DMS79 treated with DMSO at 0.1 percent for 48 hours (cell line): Measurements from ENCODE around the gene ARSG.
"Not testable (repeated sequence)": the region's sequence is repeated elsewhere in the genome, so short reads cannot be mapped to it uniquely, and the experiment has no call there.

ENCODE experiments used
- DNase-seq: peaks from one replicate; lab custom pipeline; 2025; lab: John Stamatoyannopoulos, UW

Gene ARSG

GRCh38 chr17:68306819-68307218 lies 15.5 kb downstream of the ARSG start:
- DNase-seq, result no peak

- DNase-seq, result no peak
These were observed 16.1 kb downstream of the ARSG start for GRCh38 chr17:68307443-68307842.

DNA sequence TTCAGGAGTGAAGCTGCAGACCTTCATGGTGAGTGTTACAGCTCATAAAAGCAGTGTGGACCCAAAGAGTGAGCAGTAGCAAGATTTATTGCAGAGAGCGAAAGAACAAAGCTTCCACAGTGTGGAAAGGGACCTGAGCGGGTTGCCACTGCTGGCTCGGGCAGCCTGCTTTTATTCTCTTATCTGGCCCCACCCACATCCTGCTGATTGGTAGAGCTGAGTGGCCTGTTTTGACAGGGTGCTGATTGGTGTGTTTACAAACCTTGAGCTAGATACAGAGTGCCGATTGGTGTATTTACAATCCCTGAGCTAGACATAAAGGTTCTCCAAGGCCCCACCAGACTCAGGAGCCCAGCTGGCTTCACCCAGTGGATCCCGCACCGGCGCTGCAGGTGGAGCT lies 17.2 kb downstream of the ARSG start:
- DNase-seq, result not testable (repeated sequence)

DNA sequence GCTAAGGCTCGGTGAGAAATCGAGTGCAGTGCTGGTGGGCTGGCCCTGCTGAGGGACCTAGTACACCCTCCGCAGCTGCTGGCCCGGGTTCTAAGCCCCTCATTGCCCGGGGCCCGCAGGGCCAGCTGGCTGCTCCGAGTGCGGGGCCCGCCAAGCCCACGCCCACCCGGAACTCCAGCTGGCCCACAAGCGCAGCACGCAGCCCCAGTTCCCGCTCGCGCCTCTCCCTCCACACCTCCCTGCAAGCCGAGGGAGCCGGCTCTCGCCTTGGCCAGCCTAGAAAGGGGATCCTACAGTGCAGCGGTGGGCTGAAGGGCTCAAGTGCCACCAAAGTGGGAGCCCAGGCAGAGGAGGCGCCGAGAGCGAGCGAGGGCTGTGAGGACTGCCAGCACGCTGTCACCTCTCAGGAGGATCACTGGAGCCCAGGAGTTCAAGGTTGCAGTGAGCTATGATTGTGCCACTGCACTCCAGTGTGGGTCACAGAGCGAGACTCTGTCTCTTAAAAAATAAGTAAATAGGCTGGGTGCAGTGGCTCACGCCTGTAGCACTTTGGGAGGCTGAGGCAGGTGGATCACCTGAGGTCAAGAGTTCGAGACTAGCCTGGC lies 17.9 kb downstream of the ARSG start:
- not testable (repeated sequence) for DNase-seq

DNA sequence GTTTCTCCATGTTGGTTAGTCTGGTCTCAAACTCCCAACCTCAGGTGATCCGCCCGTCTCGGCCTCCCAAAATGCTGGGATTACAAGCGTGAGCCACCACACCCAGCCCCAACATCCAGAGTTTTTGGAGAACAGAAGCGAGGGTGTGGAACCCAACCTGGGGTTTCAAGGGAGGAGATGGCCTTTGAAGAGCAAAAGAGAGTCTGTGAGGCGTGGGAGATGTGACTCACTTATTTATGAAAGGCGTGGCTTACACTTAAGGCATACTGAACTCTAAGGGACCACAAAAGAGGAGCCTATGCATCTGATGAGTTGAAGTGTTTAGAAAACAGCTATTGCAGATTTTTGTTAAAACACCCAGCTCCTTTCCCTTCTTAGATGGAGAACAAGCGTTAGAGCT lies 18.9 kb downstream of the ARSG start:
- DNase-seq, result no peak

DNA sequence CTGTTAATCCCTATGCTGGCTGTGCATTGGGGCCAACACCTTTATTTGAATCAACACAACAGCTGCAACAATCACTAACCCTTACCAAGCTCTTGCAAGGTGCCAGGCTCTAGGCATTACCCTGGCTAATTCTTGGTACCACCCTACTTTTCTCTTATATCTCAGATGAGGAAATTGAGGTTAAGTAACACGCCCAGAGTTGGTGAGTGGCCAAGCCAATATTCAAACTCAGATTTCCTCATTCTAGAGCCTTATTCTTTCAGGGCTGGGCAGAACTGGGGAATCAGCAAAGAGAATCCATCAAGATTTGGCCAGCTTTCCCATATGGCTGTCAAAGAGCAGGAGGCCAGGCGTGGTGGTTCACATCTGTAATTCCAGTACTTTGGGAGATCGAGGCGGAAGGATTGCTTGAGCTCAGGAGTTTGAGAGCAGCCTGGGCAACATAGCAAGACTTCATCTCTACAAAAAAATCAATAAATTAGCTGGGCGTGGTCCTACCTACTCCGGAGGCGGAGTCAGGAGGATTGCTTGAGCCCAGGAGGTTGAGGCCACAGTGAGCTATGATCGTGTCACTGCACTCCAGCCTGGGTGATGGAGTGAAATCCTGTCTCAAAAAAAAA lies 23.7 kb downstream of the ARSG start:
- DNase-seq, result no peak

DNA sequence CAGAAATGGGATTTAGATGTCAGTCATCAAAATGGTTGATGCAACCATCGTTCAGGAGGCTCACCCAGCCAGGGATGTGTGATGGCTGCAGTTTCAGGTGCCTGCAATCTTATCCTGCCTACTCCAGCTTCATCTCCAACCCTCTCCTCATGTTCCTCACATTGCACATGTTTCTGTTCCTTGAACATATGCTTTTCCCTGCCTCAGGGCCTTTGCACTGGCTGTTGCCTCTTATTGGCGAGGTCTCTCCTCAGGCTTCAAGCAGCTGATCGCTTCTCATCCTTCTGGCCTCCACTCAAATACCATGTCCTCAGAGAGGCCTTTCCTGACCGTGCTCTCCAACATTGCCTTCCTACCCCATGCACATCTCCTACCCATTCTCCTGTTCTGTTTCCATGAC lies 24.6 kb downstream of the ARSG start:
- DNase-seq, result no peak

DNA sequence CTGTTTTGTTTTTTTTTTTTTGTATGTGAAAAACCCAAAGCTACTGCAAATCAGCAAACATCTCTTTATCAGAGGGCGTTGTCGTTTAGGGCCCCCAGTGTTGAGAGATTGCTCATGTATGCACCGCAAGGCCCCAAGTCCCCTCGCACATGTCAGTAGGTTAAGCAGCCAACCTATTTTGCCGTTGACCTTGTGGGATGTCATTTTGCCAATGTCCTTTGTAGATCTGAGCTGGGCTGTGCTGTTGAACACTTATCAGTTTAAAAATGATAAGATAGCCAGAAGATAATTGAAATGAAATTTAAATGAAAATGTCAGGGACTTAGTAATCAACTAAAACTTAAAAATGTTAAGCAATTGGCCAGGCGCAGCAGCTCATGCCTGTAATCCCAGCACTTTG lies 26.2 kb downstream of the ARSG start:
- no peak for DNase-seq

DNA sequence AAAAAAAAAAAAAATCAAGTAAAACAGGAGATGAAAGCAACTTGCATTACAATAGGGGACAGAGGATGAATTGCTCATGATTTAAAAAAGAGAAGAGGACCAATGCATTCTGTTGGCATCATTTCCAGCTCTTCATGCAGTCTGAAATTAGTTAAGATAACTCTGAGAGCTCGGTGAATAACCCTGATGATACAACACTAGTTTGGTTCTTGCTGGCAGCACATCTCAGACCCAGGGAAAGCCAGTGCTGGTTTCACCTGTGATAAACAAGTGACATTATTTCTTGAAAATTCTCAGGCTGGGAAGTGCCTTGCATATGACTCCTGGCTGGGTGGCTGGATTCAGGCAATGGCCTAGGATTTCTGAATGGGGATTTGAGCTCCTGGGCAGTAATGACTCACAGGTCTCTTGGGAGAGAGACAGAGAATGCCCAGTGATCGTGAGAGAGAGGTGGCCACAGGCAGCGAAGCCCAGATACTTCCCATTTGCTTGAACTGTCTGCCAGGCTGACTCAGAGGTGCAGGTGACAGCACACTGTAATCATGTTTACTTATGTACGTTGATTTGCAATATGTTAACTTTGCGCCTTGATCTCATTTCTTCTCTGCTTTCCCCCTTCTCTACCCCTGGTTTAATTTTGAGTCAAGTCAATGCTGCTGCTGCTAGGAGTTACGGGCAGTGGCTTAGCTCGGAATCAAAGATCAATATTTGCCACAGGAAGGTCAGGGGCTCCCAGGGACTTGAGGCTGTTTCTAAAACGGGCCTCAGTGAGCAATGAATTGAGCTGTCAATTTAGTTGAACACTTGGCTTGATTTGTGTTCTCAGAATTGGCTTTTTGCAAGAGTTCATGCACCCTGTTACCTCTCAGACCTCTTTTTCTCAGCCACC lies 27.1 kb downstream of the ARSG start:
- no peak for DNase-seq

- no peak for DNase-seq
These were observed 28.3 kb downstream of the ARSG start for GRCh38 chr17:68319410-68320162.

DNA sequence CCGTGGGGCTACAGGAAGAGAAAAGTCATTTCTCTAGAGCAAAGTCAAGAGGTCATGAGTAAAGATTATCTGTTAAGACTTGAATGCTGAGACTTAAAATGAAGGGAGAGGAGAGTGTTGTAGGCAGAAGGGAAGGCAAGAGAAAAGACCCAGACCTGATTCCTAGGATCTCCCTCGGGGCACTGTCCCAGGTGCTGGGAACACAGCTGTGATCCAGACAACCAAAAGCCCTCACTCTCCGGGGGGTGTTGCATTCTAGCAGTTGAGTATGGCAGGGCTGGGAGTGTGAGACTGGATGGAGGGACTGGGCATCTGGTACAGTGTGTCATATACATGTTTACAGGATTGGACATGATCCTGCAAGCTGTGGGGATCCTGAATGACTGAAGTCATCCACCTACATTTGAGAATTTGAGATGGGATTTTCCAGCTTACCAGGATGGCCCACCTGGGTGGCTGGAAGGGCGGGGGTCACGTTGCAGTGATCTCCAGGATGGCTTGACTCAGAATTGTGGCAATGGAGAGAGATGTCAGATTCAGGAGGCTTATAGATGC lies 29.1 kb downstream of the ARSG start:
- no peak for DNase-seq

- DNase-seq, result no peak
These were observed 29.8 kb downstream of the ARSG start for GRCh38 chr17:68320943-68321555.

DNA sequence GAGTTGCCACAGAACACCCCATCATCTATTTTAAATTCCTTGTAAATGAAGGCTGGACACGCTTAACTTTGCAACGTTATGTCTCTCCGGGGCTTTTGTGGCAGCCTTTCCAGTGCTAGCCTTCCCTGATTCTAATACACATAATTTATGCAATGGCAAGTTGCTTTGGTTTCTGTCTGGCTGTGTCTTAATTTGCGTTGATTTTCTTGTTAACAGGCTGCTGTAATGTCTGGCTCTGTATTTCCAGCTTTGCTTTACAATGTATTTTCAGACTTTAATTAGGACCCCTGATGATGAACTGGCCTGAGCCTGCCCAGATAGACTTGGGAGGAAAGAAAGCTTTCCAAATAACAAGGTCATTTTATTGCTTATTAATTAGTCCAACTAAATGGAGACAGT lies 30.3 kb downstream of the ARSG start:
- no peak for DNase-seq

- no peak for DNase-seq
These were observed 31.3 kb downstream of the ARSG start for GRCh38 chr17:68322630-68323029.

DNA sequence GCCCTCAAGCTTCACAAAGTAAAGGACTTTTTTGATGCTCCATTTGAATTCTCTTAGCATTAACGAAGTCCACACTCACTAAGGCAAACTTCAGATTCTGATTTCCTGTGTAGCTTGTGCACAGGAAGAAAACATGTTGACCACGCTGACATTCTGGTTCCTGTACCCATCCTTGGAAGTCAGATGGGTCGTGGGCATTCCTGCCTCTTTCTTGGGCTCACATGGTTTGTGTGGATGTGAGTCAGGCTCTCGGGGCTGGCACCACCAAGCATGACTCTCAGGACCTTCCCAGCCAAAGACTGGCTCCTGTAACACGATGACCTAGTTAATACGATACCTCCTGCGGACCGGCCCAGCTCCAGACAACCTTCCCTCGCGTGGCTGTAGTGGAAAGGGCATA lies 32.8 kb downstream of the ARSG start:
- DNase-seq, result no peak

GRCh38 chr17:68324654-68325336 lies 33.5 kb downstream of the ARSG start:
- DNase-seq, result no peak

- DNase-seq, result no peak
These were observed 34.7 kb downstream of the ARSG start for GRCh38 chr17:68325961-68326360.

GRCh38 chr17:68326681-68327080 lies 35.4 kb downstream of the ARSG start:
- no peak for DNase-seq

DNA sequence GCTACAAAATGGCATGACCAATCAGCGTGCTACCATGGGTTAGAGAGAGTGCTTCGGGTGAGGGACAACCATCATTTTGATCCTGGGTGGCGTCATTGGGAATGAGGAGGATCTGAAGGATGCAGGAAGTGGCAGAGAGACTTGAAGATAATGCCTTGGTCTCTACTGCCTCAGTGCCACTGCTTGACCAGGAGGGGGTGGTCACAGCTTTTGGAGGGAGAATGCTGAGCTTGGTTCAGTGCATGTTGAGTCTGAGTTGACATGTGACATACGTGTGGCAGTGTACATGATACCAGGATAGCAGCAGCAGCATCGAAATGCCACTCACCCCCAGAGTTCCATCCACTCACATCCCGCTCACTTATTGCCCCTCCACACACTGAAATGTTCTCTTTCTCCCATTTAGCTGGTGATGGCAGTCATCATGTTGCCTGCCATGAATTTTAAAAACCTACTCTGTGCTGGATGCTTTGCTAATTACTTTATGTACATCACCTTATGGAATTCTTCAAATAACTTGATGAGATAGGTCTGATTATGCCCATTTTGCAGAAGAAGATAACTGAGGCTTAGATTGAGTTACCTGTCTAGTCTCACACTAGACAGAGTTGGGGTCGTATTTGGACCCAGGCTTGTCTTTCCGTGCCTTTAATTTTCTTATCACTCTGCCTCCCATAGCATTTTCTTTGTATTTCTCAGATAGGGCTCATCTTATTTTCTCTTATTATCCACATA lies 36.7 kb downstream of the ARSG start:
- no peak for DNase-seq

GRCh38 chr17:68328676-68329075 lies 37.4 kb downstream of the ARSG start:
- DNase-seq, result no peak
